Gastroesophageal sphincter (tissue), 3 donors: ENCODE results near the gene CDHR4.

Source experiments
- CTCF ChIP-seq, 4 experiments: fragments of 200-600 bp in 2 of 4; fragments of 450-650 bp in 2 of 4; sonication (generic) in 1 of 4; IDR thresholded peaks; one replicate each; pipeline ENCODE4 v1.5.1; 2017 to 2019; ENCODE audit warnings: antibody characterized with exemption in 4 of 4, mild to moderate bottlenecking in 2 of 4, moderate library complexity in 2 of 4
- EP300 ChIP-seq: sonication (generic); formaldehyde crosslinking; IDR thresholded peaks from one replicate; pipeline ENCODE4 v1.6.1; 2017; ENCODE audit warnings: antibody characterized with exemption, mild to moderate bottlenecking
- POLR2A ChIP-seq, 2 donors: fragments of 450-650 bp; IDR thresholded peaks; one replicate each; pipeline ENCODE4 v1.6.1; 2017; ENCODE audit warnings: antibody characterized with exemption in 2 of 2, mild to moderate bottlenecking in 2 of 2, moderate library complexity in 1 of 2

GRCh38 chr3:49802719-49803464 is 3.2 kb upstream of the CDHR4 start, which contains the start of gene INKA1:
- TF ChIP-seq EP300 (no peak), POLR2A (IDR thresholded peaks at IDR 0.05) (peak; percentile 32 to 70), CTCF (IDR thresholded peaks at IDR 0.05) (peak in 3 of 4 experiments; percentile 88 to 96 (median 93))
